Ovary (tissue), 3 donors: ENCODE measurements around the gene CHST9.

Experiments used
- CTCF ChIP-seq, 3 donors: fragments of 450-650 bp in 2 of 3; fragments of 200-600 bp in 1 of 3; IDR thresholded peaks; one replicate each; pipeline versions ENCODE4 v1.5.1 to v1.8.0; 2016 to 2022; ENCODE audit warnings: antibody characterized with exemption in 3 of 3, mild to moderate bottlenecking in 1 of 3
- EP300 ChIP-seq: sonication (generic); formaldehyde crosslinking; IDR thresholded peaks from one replicate; pipeline ENCODE4 v1.6.1; 2017; ENCODE audit warnings: antibody characterized with exemption
- POLR2A ChIP-seq: fragments of 450-650 bp; IDR thresholded peaks from one replicate; pipeline ENCODE4 v1.6.1; 2017; ENCODE audit warnings: antibody characterized with exemption, mild to moderate bottlenecking, moderate library complexity
- donor health status: DM: no; HTN: no; CAD: no.

- no peak for TF ChIP-seq POLR2A
- TF ChIP-seq CTCF (IDR thresholded peaks at IDR 0.05) = no peak
- TF ChIP-seq EP300 = no peak
These were observed 789 bp upstream of the CHST9 start for GRCh38 chr18:27185897-27186296.
